ENCODE results near the gene MEI1. TPM values are rescaled to one million over a fixed set of nuclear protein-coding genes. Genes with fewer than 3 reads are reported as not detected.
A peak's percentile ranks its signal among the peaks of the same experiment; 100 is the strongest.

The MEI1 gene
- polyA plus RNA-seq, 1 donor (not counting 4 experiments of a cell fraction or from before 2014, with no cell fraction given), result 0.10 TPM

DNA sequence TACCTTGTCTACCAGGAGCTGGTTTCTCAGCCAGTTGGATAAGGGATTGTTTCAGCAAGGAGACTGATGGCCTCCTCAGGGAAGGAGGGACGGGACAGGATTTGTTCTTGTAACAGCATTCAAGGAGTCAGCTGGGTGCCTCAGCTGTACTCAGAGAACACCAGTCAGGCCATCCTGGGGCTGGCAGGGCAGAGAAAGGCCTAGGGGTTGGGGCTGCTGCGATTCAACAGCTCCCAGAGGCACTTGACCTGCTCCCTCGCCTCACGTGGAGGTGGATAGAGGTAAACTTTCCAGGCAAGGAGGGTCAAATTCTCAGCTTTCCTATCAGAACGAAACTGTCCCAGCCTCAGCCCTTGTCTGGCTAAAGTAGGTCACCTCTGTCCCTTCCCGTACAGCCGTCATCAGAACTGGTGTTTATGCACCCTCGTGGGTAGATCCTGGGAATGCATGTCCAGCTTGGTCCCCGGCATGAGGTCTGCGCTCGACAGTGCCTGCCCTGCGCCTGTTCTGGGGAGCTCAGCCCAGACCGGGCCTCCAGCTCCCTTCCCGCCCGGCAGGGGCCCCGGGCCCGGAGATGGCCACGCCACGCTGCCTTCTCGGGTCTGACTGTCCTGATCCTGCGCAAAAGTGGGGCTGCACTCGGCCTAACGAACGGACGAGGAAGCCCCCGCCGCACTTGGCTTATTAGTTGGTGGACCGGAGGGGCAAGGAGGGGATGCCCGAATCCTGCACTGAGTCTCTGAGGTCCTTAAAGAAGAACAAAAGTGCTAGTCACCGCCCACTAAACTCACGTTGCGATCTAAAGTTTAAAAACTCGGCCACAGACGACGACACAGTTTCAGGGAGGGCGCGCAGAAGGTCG, 100.4 kb downstream of the MEI1 start:
- peak; percentile 69 for FAIRE-seq
- Histone ChIP-seq H3K27ac (ENCODE audit: control insufficient read depth, insufficient read depth, low read length) (peak overlapping the region; percentile 59), H3K27me3 (ENCODE audit: control insufficient read depth, extremely low read depth, insufficient read depth, low read length) (no peaks in the 10 kb centered on the region), H3K79me2 (ENCODE audit: control insufficient read depth, insufficient read depth, low read length) (peaks cover 18% of the 10 kb centered on the region), H3K9me3 (ENCODE audit: control insufficient read depth, low read depth, low read length) (no peaks in the 10 kb centered on the region), H3K9ac (ENCODE audit: control insufficient read depth, extremely low read depth, insufficient read depth, low read length) (peak overlapping the region; percentile 76), H4K20me1 (ENCODE audit: control insufficient read depth, extremely low read depth, insufficient read depth, low read length) (no peaks in the 10 kb centered on the region), H2AFZ (ENCODE audit: control insufficient read depth, low read length) (peak overlapping the region; percentile 97), H3K4me2 (ENCODE audit: control insufficient read depth, extremely low read depth, insufficient read depth, low read depth, low read length) (peak overlapping the region; percentile 99), H3K36me3 (ENCODE audit: control insufficient read depth in 2 of 2, extremely low read depth in 1 of 2, insufficient read depth in 2 of 2, low read length in 2 of 2) (no peaks in the 10 kb centered on the region), H3K9me1 (ENCODE audit: control insufficient read depth, extremely low read depth, insufficient read depth, low read length) (no peaks in the 10 kb centered on the region), H3K4me1 (ENCODE audit: control insufficient read depth, extremely low read depth, insufficient read depth, low read length) (peaks cover 21% of the 10 kb centered on the region), H3K4me3 (ENCODE audit: control insufficient read depth in 2 of 3, extremely low read depth in 1 of 3, insufficient read depth in 2 of 3, low read depth in 1 of 3, low read length in 3 of 3) (peak overlapping the region; percentile 90 to 94 (median 94))
- no peak for DNase-seq (ENCODE audit: low read depth, low spot score)
- TF ChIP-seq EZH2 (IDR thresholded peaks at IDR 0.05; ENCODE audit: low read length), result no peak
- TF ChIP-seq, protein P1, sequence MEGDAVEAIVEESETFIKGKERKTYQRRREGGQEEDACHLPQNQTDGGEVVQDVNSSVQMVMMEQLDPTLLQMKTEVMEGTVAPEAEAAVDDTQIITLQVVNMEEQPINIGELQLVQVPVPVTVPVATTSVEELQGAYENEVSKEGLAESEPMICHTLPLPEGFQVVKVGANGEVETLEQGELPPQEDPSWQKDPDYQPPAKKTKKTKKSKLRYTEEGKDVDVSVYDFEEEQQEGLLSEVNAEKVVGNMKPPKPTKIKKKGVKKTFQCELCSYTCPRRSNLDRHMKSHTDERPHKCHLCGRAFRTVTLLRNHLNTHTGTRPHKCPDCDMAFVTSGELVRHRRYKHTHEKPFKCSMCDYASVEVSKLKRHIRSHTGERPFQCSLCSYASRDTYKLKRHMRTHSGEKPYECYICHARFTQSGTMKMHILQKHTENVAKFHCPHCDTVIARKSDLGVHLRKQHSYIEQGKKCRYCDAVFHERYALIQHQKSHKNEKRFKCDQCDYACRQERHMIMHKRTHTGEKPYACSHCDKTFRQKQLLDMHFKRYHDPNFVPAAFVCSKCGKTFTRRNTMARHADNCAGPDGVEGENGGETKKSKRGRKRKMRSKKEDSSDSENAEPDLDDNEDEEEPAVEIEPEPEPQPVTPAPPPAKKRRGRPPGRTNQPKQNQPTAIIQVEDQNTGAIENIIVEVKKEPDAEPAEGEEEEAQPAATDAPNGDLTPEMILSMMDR (optimal IDR thresholded peaks at IDR 0.05 in 1 of 3, IDR thresholded peaks at IDR 0.05 in 1 of 3, conservative IDR thresholded peaks at IDR 0.05 in 1 of 3; ENCODE audit: extremely low read depth in 1 of 3, insufficient read depth in 2 of 3, low read length in 3 of 3), result no peak
- dilution Hi-C loops (cut with MboI; ENCODE audit: extremely low pct_ligation_motif_present, low sequenced_read_pairs), result no loop called here

- Histone ChIP-seq H3K9me3 (ENCODE audit: control insufficient read depth, low read depth, low read length) (no peaks in the 10 kb centered on the region), H3K27me3 (ENCODE audit: control insufficient read depth, extremely low read depth, insufficient read depth, low read length) (no peaks in the 10 kb centered on the region), H2AFZ (ENCODE audit: control insufficient read depth, low read length) (peak within 1 kb of the TSS; percentile 97), H3K79me2 (ENCODE audit: control insufficient read depth, insufficient read depth, low read length) (peaks cover 18% of the 10 kb centered on the region), H3K9me1 (ENCODE audit: control insufficient read depth, extremely low read depth, insufficient read depth, low read length) (no peaks in the 10 kb centered on the region), H3K36me3 (ENCODE audit: control insufficient read depth in 2 of 2, extremely low read depth in 1 of 2, insufficient read depth in 2 of 2, low read length in 2 of 2) (no peaks in the 10 kb centered on the region), H4K20me1 (ENCODE audit: control insufficient read depth, extremely low read depth, insufficient read depth, low read length) (no peaks in the 10 kb centered on the region), H3K9ac (ENCODE audit: control insufficient read depth, extremely low read depth, insufficient read depth, low read length) (peak within 1 kb of the TSS; percentile 76), H3K4me2 (ENCODE audit: control insufficient read depth, extremely low read depth, insufficient read depth, low read depth, low read length) (peak within 1 kb of the TSS; percentile 99), H3K4me1 (ENCODE audit: control insufficient read depth, extremely low read depth, insufficient read depth, low read length) (peaks cover 21% of the 10 kb centered on the region), H3K4me3 (ENCODE audit: control insufficient read depth in 2 of 3, extremely low read depth in 1 of 3, insufficient read depth in 2 of 3, low read depth in 1 of 3, low read length in 3 of 3) (peak within 1 kb of the TSS; percentile 90 to 94 (median 94)), H3K27ac (ENCODE audit: control insufficient read depth, insufficient read depth, low read length) (peak within 1 kb of the TSS; percentile 59)
- dilution Hi-C loops (cut with MboI; ENCODE audit: extremely low pct_ligation_motif_present, low sequenced_read_pairs), result no loop called here
- TF ChIP-seq, protein P1 (optimal IDR thresholded peaks at IDR 0.05 in 1 of 3, IDR thresholded peaks at IDR 0.05 in 1 of 3, conservative IDR thresholded peaks at IDR 0.05 in 1 of 3; ENCODE audit: extremely low read depth in 1 of 3, insufficient read depth in 2 of 3, low read length in 3 of 3), result no peak
- TF ChIP-seq EZH2 (IDR thresholded peaks at IDR 0.05; ENCODE audit: low read length), result no peak
- FAIRE-seq (peak; percentile 79), DNase-seq (ENCODE audit: low read depth, low spot score) (peak; percentile 28)
Measured at GRCh38 chr22:41800348-41801146, 101.2 kb downstream of the MEI1 start, which contains the start of gene CCDC134. Gene CCDC134, plus strand, starts transcription at chr22:41800679. Its CDS starts 8,212 bp downstream, at chr22:41808891.
